Fibroblast of the conjunctiva (primary cell): ENCODE results near the gene TTYH2.
A peak's percentile ranks its signal among the peaks of the same experiment; 100 is the strongest.
"Not testable (repeated sequence)": the region's sequence is repeated elsewhere in the genome, so short reads cannot be mapped to it uniquely, and the experiment has no call there.

Experiments used
- DNase-seq: peaks from one replicate; pipeline ENCODE4 v3.0.0-alpha.2; 2010; ENCODE audit warnings: low read depth

The TTYH2 gene

GRCh38 chr17:74237321-74237720 lies 23.9 kb downstream of the TTYH2 start:
- no peak for DNase-seq

- peak; percentile 27 for DNase-seq
Measured at GRCh38 chr17:74239172-74239571, 25.8 kb downstream of the TTYH2 start.

- DNase-seq = peak; percentile 68
Measured at GRCh38 chr17:74240618-74241205, 27.3 kb downstream of the TTYH2 start.

- peak; percentile 13 for DNase-seq
Measured at GRCh38 chr17:74241431-74241830, 28.1 kb downstream of the TTYH2 start.

DNA sequence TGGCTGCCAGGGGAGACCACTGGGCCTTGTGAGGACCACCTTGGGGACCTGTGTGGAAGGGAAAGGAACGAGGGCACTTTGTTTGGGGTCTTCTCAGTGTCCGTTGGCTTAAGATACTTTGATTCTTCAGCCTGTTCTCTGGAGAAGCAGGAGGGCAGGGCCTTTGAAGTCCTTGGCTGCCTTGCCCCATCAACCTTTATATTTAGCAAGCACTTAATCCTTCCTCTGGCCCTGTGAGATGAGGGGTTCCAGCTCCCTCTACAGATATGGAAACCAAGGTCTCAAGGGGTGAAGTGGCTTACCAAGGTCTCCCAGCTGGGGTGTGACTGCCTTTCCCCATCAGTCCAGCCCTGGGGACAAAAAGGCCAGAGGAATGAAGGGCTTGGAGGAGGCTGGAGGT lies 28.5 kb downstream of the TTYH2 start:
- no peak for DNase-seq

DNA sequence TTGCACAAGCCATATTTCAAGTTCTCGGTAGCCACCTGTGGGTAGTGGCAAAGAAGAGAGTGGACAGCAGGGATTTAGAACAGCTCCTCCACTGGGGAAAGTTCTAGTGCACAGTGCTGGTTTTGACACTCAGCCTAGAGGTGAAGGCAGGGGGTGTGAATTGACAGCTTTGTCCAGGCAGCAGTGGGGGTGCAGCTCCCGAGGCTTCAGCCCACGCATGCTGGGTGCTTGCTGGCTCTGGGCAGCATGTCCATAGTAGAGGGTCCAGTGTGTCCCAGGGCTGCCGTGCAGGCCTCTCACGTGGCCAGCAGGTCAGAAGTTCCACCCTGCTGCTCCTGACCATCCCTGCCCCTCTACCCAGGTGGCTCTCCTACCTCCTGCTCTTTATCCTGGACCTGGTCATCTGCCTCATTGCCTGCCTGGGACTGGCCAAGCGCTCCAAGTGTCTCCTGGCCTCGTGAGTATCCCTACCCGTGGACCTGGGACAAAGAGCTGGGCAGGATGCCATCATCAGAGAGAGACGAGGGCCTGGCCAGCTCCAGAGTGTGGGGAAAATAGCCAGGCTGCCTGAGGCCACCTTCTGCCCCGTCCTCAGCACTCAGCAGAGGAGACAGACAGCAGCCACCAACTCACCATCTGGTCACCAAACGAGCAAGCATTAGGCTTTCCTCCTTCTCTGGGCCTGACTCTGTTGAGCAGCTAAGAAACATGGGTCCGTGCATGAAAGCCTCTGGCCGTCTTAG lies 29.8 kb downstream of the TTYH2 start:
- no peak for DNase-seq

DNA sequence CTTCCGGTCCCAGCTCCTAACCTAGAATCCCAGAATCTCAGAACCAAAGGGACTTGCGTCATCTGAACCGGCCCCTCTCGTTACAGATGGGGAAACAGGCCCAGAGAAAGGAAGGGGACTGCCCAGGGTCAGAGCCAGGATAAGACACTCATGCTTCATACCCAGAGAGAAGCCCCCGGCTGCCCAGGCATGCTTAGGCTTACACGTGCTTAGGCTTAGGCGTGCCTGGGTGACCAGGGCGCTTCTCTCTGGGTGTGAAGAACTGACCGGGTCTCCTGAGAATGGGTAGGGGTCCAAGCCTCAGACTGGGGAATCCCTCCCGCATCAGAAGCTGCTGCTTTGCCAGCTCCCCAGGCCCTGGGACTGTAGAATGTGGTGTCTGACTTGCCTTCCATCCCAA lies 30.8 kb downstream of the TTYH2 start:
- no peak for DNase-seq

DNA sequence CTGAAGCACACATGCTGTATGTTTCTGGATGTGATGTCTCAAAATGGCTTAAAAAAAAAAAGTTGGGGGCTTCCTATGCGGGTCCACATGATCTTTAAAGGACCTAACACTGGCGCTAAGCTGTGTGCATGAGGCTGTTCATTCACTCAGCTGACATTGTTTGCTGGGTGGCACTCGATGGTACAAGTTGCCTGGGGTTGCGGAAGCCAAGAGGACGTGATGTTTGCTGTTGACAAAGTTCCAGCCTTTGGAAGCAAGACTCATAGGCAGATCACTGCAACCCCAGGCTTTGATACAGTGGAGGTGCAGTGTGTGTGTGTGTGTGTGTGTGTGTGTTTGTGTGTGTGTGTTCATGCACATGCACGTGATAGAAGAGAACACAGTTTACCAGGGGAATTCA lies 31.2 kb downstream of the TTYH2 start:
- DNase-seq = no peak

- DNase-seq = no peak
Measured at GRCh38 chr17:74245145-74245831, 31.9 kb downstream of the TTYH2 start.

DNA sequence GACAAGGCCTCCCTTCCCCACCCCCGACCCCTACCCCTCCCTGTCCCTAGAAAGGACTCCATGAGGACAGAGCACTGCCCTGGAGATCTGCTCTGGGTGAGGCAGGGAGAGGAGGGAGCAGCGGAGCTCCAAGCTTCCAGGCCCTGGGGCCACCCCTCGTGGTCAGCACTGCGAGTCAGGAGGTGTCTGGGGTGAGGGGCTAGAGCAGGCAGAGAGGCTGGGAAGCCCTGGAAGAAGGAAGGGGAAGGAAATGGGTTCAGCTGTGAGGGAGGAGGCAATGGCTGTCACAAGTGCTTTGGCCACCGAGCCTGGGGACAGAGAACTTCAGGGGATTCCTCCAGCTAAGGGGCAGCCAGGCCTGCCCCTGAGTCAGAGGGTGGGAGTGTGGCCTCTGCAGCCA lies 32.5 kb downstream of the TTYH2 start:
- DNase-seq = no peak

GRCh38 chr17:74249590-74250270 lies 36.4 kb downstream of the TTYH2 start:
- no peak for DNase-seq

DNA sequence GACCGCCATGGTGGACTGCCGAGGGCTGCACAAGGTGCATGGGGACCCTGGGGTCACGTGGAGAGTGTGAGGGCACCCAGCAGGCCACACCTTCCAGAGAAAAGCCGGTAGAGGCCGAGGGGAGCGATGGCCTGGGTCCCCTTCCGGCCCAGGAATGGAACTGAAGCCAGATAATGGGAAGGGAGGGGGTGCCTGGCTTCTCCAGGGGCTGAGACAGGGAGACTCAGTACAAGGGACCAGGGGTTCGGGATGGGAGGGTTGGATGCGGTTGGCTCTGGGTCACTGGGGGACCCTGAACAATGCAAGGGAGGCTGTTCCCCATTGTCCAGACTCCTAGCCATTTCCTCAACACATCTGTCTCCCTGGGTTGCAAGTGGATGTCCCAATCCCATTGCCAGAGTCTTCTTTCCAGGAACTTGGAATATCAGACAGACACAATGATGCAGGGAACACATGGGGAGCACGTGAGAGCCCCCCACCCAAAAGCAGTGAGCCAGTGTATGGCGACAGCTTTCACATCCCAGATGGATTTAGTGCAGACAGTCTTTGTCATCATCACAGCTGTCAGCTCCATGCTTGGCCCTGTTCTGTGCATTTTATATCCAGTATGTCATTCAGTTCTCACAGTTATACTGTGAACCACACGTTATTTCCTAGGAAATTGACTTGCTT lies 37.1 kb downstream of the TTYH2 start:
- no peak for DNase-seq

DNA sequence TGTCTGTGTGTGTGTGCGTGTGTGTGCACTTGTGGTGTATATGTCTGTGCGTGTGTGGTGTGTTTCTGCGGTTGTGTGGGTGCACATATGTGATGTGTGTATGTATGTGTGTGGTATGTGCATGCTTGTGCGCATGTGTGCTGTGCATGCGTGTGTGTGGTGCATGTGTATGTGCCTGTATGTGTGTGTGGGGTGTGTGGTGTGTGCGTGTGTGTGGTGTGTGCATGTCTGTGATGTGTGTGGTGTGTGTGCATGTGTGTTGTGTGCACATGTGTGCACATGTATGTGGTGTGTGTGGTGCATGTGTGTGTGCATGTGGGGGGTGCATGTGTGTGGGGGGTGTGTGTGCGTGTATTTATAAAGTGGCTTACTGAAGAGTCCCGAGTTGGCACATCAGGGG lies 37.7 kb downstream of the TTYH2 start:
- no peak for DNase-seq

DNA sequence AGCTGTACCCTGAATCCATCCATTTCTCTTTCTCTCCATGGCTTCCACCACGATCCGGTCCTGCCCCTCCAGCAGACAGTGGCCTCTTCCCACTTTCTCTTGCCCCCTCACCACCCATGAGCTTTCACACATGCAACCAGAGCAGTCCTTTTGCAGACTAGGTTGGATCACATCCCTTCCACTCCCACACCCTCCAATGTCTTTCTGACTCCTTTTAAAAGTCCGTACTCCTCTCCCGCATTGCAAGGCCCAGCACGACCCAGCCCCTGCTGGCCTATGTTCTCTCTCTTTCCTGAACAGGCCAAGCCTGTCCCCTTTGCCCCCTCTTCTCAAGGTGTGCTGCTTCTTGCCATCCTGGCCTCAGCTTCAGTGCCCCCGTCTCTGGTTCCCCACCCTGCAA lies 38.2 kb downstream of the TTYH2 start:
- no peak for DNase-seq

DNA sequence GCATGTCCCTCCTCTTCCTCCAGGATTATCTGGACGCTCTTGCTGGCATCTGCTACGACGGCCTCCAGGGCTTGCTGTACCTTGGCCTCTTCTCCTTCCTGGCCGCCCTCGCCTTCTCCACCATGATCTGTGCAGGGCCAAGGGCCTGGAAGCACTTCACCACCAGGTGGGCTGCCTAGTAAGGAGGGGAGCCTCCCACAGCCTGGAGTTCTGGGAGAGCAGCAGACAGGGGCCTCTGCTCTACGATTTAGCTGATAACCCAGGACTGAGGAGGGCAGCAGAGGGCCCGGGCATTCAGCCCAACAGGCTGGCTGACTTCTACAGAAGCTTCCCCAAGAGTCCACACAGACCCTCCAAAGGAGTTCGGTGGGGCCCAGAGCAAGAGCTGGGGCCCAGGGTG lies 38.8 kb downstream of the TTYH2 start:
- DNase-seq = no peak

- DNase-seq = no peak
Measured at GRCh38 chr17:74253036-74253435, 39.7 kb downstream of the TTYH2 start.

DNA sequence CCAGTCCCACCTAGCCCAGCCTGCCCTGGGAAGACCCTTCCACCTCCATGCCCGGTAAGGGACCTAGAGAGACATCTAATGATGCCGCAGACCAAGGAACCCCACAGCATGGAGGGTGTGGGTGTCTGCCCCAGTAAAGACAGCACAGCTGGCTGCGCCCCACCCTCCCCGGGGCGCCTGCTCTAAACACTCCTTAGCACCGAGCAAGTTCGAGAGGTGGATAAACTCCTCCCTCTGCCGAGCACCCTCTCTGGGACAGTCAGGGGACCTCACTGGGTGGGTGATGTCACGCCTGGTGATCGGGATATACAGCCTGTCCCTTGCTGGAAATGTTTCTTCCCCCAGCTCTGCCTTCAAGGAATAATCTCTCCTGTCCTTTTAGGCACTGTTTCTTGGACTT lies 43.9 kb downstream of the TTYH2 start:
- DNase-seq = no peak

DNA sequence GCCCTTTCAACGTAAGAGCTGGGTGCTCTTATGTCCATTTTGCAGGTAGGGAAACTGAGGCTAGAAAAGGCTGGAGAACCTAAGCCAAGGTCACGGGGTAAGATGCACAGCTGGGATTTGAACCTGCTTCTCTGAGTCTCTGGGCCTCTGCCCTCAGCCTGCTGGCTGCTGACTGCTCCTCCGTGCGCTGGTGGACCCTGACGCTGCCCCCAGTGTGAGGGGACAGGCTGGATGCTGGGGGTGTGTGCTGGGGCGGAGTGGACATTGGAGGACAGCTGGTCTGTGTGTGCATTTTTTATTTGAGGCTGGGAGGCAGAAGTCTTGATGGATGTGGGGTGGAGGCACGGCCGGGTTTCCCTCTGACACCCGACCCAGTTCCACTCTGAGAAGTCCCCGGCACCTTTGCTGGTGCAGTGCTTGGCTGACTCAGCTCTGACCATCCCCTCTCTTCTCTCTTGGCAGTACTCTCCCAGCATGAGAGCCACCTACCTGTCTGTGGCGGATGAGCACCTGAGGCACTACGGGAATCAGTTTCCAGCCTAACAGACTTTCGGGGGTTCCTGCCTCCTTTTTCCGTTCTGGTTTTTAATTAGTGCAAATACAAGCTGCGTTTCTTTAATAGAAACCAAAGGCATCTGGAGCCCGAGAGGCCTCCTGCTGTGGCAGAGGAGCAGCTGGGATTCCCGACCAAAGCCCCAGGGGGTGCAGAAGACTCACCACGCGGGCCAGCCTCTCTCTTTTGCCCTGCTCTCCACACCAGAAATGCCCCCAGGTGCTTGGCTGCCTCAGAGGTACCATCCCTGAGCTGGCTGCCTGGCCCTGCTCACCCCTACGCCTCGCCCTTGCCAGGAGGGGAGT lies 46.5 kb downstream of the TTYH2 start:
- no peak for DNase-seq

DNA sequence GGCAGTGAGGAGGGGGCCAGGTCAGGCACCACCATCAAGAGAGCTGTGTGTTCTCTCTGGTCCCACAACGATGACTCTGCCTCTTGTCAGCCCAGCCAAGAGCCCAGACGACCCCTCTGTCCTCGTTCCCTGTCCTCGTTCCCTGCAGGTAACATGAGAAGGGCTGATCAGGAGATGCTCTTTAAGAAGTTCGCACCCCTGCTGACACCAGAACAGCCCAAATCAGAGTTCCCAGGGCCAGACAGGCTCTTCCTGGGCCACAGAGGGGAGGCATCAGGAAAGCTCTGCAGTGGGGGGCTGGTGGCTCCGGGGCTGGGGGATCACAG lies 47.1 kb downstream of the TTYH2 start:
- DNase-seq = no peak

- DNase-seq = no peak
Measured at GRCh38 chr17:74262601-74263000, 49.2 kb downstream of the TTYH2 start.

GRCh38 chr17:74267054-74267453 lies 53.7 kb downstream of the TTYH2 start:
- not testable (repeated sequence) for DNase-seq

GRCh38 chr17:74267579-74267978 lies 54.2 kb downstream of the TTYH2 start:
- DNase-seq = no peak
